Gastrocnemius medialis (tissue), 4 donors: ENCODE results near the gene DSCAML1. TPM values are rescaled to one million over a fixed set of nuclear protein-coding genes. Genes with fewer than 3 reads are reported as not detected.

Source experiments
- ATAC-seq, 2 donors: fragments of 150-250 bp; one replicate each; pipeline ENCODE4 v1.9.1; 2016
- DNase-seq, 2 donors: peaks; one replicate each; pipeline ENCODE4 v3.0.0-alpha.2; 2019
- H3K27ac ChIP-seq, 4 donors: fragments of 200-600 bp; sonication (generic); 1 replicate in 1 of 4; 2 replicates in 3 of 4; pipeline ENCODE4 v1.5.1; 2016 to 2018; ENCODE audit warnings: mild to moderate bottlenecking in 2 of 4, moderate library complexity in 1 of 4
- H3K27me3 ChIP-seq, 3 donors: fragments of 200-600 bp; sonication (generic) in 2 of 3; 1 replicate in 1 of 3; 2 replicates in 2 of 3; pipeline versions ENCODE4 v1.5.1 to v1.6.0; 2016 to 2019; ENCODE audit warnings: mild to moderate bottlenecking in 1 of 3, moderate library complexity in 1 of 3
- H3K36me3 ChIP-seq, 2 donors: fragments of 200-600 bp; sonication (generic) in 1 of 2; one replicate each; pipeline ENCODE4 v1.5.1; 2017 to 2018
- H3K4me1 ChIP-seq, 2 donors: fragments of 200-600 bp; sonication (generic) in 1 of 2; one replicate each; pipeline ENCODE4 v1.5.1; 2016 to 2017; ENCODE audit warnings: mild to moderate bottlenecking in 2 of 2
- H3K4me3 ChIP-seq, 4 donors: fragments of 200-600 bp; sonication (generic) in 3 of 4; 1 replicate in 1 of 4; 2 replicates in 3 of 4; pipeline ENCODE4 v1.5.1; 2016 to 2019; ENCODE audit warnings: mild to moderate bottlenecking in 2 of 4
- H3K9me3 ChIP-seq, 3 donors: fragments of 200-600 bp; sonication (generic) in 2 of 3; 1 replicate in 1 of 3; 2 replicates in 2 of 3; pipeline ENCODE4 v1.5.1; 2016 to 2019
- CTCF ChIP-seq, 5 experiments: fragments of 450-650 bp in 3 of 5; fragments of 200-600 bp in 2 of 5; sonication (generic) in 2 of 5; IDR thresholded peaks in 4 of 5; conservative IDR thresholded peaks in 1 of 5; 1 replicate in 4 of 5; 2 replicates in 1 of 5; pipeline ENCODE4 v1.5.1; 2016 to 2019; ENCODE audit warnings: antibody characterized with exemption in 5 of 5, mild to moderate bottlenecking in 3 of 5, moderate library complexity in 3 of 5
- POLR2A ChIP-seq, 2 donors: fragments of 450-650 bp; IDR thresholded peaks; one replicate each; pipeline ENCODE4 v1.6.1; 2017; ENCODE audit warnings: antibody characterized with exemption in 2 of 2, mild to moderate bottlenecking in 2 of 2, moderate library complexity in 2 of 2
- in situ Hi-C, 4 donors: fragments of 200-750 bp; cut with MboI; loops; one replicate each; pipeline versions ENCODE4 v1.15.0 to v1.8.0; 2017; ENCODE audit warnings: low sequenced_read_pairs in 4 of 4
- intact Hi-C: fragments of 100-400 bp; cut with DNase I; formaldehyde crosslinking; loops from one replicate; pipeline ENCODE4 v1.15.1; 2023; ENCODE audit warnings: low total_unique reads
- total RNA-seq, 4 donors: library from RNA; depleted of rRNA; stranded (reverse); fragments of >200 nt; gene quantifications; one replicate each; pipeline versions ENCODE4 v1.1.0 to v1.2.3, GENCODE V29; 2016

DSCAML1 gene
- total RNA-seq, 4 donors from 2014 or later: 0.05 to 0.15 (median 0.07) TPM

DNA sequence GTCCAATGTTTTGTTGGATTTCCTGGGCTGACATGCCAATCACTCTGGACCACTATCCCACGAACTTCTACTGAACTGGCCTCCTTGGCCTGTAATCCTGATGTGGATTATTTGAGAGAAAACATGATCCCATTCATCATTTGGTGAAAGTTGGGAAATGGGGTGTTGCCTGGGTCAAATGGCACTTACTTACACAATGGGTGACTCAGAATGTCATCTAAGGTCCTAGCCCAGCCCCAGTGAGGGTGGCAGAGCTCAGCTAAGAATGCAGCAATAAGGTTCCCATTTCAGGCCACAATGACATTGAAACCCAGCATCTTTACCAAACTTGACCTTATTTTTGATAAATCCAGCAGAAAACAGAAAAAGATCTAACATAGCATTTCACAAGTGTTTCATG, 8.0 kb upstream of the DSCAML1 start:
- H3K9me3 ChIP-seq: no peaks in the 10 kb centered on the region
- intact Hi-C loops (loop anchor here (5.0 kb wide), 1 partner anchor 37 kb away; no protein-coding TSS in a partner anchor), in situ Hi-C loops (loop anchor here (5.0 to 10.0 kb wide), 4 partner anchors 140 to 380 kb away; no protein-coding TSS in a partner anchor)
- no peaks in the 10 kb centered on the region for H3K4me1 ChIP-seq
- no peak overlapping the region for H3K27ac ChIP-seq
- DNase-seq (no peak), ATAC-seq (no peak)
- no peaks in the 10 kb centered on the region for H3K36me3 ChIP-seq
- peaks cover 0 to 11% (median 0%) of the 10 kb centered on the region in 3 donors for H3K27me3 ChIP-seq
- TF ChIP-seq POLR2A (IDR thresholded peaks at IDR 0.05) (no peak), CTCF (IDR thresholded peaks at IDR 0.05 in 4 of 5, conservative IDR thresholded peaks at IDR 0.05 in 1 of 5) (no peak)
- H3K4me3 ChIP-seq: no peak overlapping the region

GRCh38 chr11:117803896-117804295, 6.9 kb upstream of the DSCAML1 start:
- Histone ChIP-seq H3K27ac (no peak overlapping the region), H3K27me3 (peaks cover 0 to 13% (median 2%) of the 10 kb centered on the region in 3 donors), H3K9me3 (no peaks in the 10 kb centered on the region), H3K36me3 (no peaks in the 10 kb centered on the region), H3K4me3 (no peak overlapping the region), H3K4me1 (no peaks in the 10 kb centered on the region)
- ATAC-seq: no peak
- DNase-seq: no peak
- TF ChIP-seq POLR2A (IDR thresholded peaks at IDR 0.05) (no peak), CTCF (IDR thresholded peaks at IDR 0.05 in 4 of 5, conservative IDR thresholded peaks at IDR 0.05 in 1 of 5) (no peak)
- intact Hi-C loops (no loop called here), in situ Hi-C loops (loop anchor here (10.0 kb wide), 3 partner anchors 141 to 379 kb away; no protein-coding TSS in a partner anchor)

DNA sequence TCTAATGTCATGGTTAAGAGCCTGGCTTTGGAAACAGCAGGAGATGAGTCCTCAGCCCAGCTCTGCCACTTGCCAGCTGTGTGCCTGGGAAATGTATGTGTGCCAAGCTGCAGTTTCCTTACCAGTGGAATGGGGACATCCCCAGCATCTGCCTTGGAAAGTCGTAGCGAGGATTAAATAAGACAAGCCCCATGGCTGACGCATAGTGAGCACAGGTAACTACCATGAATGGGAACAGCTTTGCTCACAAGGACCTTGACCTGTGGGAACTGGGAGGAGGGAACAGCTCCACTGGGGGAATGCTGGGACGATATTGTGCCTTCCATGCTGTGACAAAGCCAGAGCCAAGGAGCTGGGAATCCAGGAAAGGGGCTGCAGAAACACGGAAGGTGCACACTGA, 2.6 kb upstream of the DSCAML1 start:
- no peak overlapping the region for H3K27ac ChIP-seq
- ATAC-seq (no peak), DNase-seq (no peak)
- no peak for TF ChIP-seq POLR2A (IDR thresholded peaks at IDR 0.05)
- TF ChIP-seq CTCF (IDR thresholded peaks at IDR 0.05 in 4 of 5, conservative IDR thresholded peaks at IDR 0.05 in 1 of 5): no peak
- H3K27me3 ChIP-seq: peaks cover 33 to 43% (median 42%) of the 10 kb centered on the region in 3 donors
- peaks cover 10 to 11% of the 10 kb centered on the region in 2 donors for H3K4me1 ChIP-seq
- H3K4me3 ChIP-seq: no peak overlapping the region
- intact Hi-C loops: no loop called here
- in situ Hi-C loops: loop anchor here (10.0 kb wide), 3 partner anchors 145 to 375 kb away; no protein-coding TSS in a partner anchor
- no peaks in the 10 kb centered on the region for H3K9me3 ChIP-seq
- H3K36me3 ChIP-seq: no peaks in the 10 kb centered on the region

DNA sequence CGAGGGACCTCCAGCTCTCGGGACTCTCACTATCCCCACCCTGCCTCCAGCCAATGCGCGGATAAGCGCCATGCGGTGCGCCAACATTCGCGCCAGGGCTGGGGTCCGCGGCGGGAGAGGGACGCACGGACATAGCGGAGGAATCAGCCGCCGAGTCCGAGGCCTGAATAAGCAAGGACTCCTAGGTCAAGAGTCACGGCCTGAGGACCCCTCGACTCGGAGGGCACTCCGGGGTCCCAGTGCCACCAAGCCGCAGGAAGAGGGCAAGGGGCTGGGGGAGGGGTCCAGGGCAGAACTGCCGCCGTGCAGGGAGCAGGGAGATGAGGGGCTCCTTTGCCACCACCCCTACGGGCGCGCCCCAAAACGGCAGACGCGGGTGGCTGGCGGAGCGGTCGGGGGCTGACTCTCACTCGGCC, 552 bp downstream of the DSCAML1 start:
- intact Hi-C loops (no loop called here), in situ Hi-C loops (no loop called here)
- Histone ChIP-seq H3K27ac (no peak overlapping the region), H3K4me3 (peak overlapping the region in 3 of 4 donors; percentile 24 to 38 (median 35)), H3K36me3 (no peaks in the 10 kb centered on the region), H3K27me3 (peaks cover 51 to 62% (median 57%) of the 10 kb centered on the region in 3 donors), H3K4me1 (peaks cover 10 to 11% of the 10 kb centered on the region in 2 donors), H3K9me3 (no peaks in the 10 kb centered on the region)
- DNase-seq: no peak
- ATAC-seq: no peak
- TF ChIP-seq CTCF (IDR thresholded peaks at IDR 0.05 in 4 of 5, conservative IDR thresholded peaks at IDR 0.05 in 1 of 5) (no peak), POLR2A (IDR thresholded peaks at IDR 0.05) (no peak)
